Measurements from ENCODE around the gene FMO2.
"Not testable (repeated sequence)": the region's sequence is repeated elsewhere in the genome, so short reads cannot be mapped to it uniquely, and the experiment has no call there.

Gene FMO2

GRCh38 chr1:171219346-171220080 is 34.4 kb downstream of the FMO2 start:
- DNase-seq (ENCODE audit: low read depth in 3 of 3), result no peak

- DNase-seq (ENCODE audit: low read depth in 3 of 3), result no peak
These were observed 35.0 kb downstream of the FMO2 start for GRCh38 chr1:171220081-171220420.

- no peak for DNase-seq (ENCODE audit: low read depth in 3 of 3)
These were observed 35.5 kb downstream of the FMO2 start for GRCh38 chr1:171220581-171221054.

DNA sequence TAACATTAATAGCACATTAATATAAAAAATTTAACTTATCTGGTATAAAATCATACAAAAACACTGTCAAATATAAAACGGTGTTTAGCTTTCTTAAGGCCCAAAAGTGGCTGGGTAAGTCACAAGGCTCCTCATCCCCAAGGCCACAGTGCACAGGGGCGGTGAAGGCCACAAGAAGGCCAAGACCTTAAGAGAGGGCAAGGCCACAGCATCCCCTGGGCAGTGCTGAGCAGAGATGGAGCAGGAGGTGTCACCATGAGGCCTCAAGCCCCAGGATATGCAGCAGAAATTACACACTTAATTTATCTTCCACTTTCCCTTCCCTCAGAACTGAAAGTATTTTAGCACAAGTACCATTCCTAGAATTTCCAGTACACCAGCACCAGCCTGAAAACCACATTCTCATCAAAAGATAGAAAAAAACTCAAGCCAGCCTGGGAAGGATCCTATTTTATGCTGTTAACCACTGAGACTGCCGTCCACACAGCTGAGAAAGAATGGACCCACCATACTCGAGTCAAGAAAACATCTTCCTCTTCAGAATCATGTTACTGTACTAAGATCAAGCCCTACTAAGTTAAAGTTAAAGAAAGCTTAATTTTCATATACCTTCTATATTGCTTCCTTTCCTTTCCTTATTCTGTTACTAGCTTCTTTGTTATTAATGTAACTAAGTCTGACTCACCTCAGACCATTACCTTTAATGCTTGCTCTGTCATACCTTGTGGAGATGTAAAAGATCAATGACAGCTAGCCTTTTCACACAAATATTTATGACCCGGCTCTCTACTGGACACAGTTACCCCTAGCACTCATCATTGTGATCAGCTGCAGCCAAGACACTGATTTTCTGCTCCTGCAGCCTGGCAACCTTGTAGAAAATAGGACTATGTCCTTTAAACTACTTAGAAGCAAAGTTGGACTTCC is 36.8 kb downstream of the FMO2 start:
- no peak for DNase-seq (ENCODE audit: low read depth in 3 of 3)

DNA sequence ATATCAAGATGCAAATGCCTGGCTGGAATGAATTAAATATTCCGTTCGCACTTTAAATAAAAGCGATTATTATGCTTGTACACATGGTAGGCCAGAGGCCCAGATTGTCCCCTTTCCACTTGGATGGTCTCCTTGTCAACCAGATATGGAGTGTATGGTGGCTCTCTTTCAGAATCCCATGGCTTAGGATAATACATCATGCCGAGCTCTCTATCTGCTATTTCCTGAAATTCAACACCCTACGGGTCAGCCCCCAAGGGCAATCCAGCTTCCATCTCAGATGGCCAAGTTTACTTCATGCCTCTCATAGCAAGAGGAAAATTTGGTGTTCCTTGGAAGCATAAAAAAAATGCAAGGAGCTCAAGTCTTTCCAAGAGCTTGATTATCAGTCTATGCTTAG is 37.8 kb downstream of the FMO2 start:
- DNase-seq (ENCODE audit: low read depth in 3 of 3), result no peak

DNA sequence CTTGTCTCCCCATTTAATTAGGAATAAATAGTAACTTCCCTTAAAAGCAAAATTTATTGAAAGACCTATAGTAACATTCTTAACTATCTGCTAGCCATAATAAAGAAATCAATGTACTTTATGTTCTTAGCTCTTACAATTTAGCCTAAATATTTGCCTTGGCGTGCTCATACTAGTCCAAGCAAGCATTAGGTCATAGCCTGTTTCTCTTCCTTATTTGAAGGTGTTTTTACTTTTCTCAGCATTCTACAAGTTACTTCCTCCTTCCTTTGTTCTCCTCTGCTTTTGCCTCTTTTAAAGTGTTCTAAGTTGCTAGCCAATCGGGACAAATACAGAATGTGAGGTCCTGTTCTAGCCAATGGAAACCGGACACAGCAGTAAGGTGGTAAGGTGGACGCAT is 39.2 kb downstream of the FMO2 start:
- not testable (repeated sequence) for DNase-seq (ENCODE audit: low read depth in 3 of 3)

- DNase-seq (ENCODE audit: low read depth in 3 of 3), result no peak
These were observed 41.8 kb downstream of the FMO2 start for GRCh38 chr1:171226747-171227370.

- DNase-seq (ENCODE audit: low read depth in 3 of 3), result no peak
These were observed 46.2 kb downstream of the FMO2 start for GRCh38 chr1:171231326-171231725.

DNA sequence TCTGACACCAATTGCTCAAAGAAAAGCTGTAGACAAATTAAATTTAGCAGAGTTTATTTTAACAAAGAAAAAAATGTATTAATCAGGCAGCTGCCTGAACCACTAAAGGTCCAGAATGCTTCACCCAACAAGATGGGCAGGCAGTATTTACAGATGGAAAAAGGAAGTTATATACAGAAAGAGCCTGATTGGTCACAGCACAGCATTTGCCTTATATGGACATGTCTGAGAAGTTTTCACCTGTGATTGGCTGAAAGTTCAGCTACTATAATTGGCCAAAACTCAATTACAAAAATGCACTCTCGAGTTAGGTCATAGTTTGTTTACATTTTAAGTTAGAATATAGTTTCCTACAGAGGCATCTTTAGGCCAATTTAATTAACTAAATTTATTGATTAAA is 48.1 kb downstream of the FMO2 start:
- no peak for DNase-seq (ENCODE audit: low read depth in 3 of 3)

- DNase-seq (ENCODE audit: low read depth in 3 of 3), result not testable (repeated sequence)
These were observed 51.1 kb downstream of the FMO2 start for GRCh38 chr1:171236231-171236630.

- DNase-seq (ENCODE audit: low read depth in 3 of 3), result no peak
These were observed 58.8 kb downstream of the FMO2 start for GRCh38 chr1:171243878-171244277.

DNA sequence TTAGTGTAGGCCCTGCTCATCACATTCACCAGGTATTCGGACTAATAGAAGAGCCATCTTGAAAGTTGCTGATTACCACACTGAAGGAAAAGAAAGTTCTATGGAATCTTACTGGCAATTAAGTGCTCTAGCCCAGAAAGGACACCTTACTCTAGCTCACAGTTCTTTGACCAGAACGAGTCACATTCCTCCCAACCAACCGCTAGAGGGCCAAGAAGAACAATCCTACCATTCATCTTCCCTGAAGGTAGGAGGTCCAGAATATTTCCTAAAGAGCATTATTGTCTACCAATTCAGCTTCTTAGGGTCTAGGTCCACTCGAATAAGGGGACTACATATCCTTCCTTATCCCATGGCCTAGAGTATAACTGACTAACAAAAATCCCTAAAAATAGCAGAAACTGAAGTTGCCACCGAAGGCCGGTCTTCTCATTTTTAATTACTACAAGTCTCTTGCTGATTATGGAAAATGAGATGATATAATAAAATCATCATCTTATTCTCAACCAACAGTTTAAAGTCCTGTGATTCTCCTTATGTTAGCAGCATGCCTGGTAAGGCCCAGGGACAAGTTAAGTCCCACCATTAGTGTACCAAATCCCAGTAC is 60.5 kb downstream of the FMO2 start:
- DNase-seq (ENCODE audit: low read depth in 3 of 3), result no peak

DNA sequence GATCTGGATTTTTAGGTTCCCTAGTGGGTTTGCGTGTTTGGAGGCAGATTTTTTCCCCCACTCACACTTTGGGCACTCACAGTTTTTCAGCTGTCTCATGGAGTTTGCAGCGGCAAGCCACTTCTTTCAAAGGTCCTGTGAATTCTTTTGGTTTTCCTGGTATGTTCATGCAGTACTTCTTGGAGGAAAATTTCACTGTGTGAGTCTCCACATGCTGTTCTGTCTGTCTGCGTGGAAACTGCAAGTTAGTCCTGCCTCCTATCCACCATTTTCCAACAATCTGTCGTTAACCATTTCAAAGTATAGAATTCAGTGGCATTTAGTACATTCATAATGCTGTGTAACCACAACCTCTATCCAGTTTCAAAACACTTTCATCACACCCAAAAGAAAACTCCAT is 62.4 kb downstream of the FMO2 start:
- no peak for DNase-seq (ENCODE audit: low read depth in 3 of 3)

GRCh38 chr1:171248302-171248701 is 63.2 kb downstream of the FMO2 start, which contains the start of gene FMO1:
Gene FMO1, plus strand, starts transcription at chr1:171248494. Its CDS starts 9,594 bp downstream, at chr1:171258088.
- DNase-seq (ENCODE audit: low read depth in 3 of 3), result no peak

DNA sequence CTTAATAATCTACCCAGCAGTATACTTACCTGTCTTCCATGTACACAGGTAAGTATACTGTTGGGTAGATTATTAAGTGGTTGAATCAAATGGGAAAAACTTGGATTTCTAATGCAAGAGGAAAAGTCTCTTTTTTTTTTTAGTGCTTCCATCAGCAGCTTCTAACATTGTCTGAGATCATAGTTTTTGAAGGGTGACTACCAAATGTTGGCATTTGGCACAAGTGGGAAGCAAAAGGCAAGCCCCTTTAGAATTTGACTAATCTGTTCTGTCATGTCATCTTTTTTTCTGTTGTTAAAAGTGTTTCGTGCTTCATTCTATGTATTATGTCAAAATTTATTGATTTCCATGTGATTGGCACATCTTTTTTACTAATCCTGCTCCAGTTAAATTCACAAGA is 63.7 kb downstream of the FMO2 start:
- no peak for DNase-seq (ENCODE audit: low read depth in 3 of 3)

GRCh38 chr1:171250263-171250662 is 65.2 kb downstream of the FMO2 start:
- DNase-seq (ENCODE audit: low read depth in 3 of 3), result no peak

DNA sequence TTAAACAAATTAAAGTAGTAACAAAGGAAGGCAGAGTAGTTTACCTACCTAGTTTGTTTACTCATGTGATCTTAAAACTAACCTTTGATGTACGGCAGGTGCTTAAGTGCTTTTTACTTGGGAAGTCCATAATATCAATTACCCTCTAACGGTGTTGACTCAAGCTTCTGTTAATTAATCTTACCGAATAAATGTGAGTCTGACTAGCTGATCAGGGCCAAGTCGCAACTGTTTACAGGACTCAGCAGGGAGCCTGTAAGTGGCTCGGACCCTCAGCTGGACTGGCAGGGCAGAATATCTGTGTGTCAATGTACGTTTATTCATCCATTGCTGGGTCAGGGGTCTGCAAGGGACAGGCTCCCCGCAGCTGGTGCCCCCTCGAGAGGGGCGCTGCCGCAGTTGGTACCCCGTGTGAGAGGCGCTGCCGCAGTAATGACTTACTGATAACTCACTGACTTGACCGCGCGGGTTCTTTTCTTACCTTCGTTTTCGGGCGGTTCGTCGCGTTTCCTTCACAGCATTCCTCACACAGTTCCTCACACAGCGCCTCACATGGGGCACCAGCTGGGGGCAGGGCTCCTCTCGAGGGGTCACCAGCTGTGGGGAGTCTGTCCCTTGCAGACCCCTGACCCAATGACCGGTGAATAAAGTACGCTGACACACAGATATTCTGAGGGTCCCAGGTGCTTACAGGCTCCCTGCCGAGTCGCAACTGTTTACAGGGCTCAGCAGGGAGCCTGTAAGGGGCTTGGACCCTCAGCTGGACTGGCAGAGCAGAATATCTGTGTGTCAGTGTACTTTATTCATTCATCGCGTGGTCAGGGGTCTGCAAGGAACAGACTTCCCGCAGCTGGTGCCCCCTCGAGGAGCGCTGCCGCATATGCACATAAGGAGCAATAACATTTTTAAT is 66.2 kb downstream of the FMO2 start:
- peak in 1 of 3 experiments; percentile 16 for DNase-seq (ENCODE audit: low read depth in 3 of 3)

DNA sequence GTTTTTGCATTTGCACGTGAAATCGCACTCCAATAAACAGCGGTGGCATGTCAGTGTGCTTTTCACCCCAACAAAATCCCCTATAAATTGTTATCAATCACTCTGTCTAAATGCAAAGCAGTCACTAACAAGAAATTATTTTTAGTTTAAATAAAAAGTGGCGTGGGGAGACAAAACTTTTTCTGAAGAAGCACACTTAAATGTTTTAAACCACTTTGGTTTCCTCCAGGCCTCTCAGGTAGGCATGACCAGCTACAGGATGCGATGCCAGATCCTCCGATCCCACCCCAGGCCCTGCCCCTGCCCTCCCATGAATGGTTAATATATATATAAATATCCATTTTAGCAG is 66.8 kb downstream of the FMO2 start:
- DNase-seq (ENCODE audit: low read depth in 3 of 3), result no peak

DNA sequence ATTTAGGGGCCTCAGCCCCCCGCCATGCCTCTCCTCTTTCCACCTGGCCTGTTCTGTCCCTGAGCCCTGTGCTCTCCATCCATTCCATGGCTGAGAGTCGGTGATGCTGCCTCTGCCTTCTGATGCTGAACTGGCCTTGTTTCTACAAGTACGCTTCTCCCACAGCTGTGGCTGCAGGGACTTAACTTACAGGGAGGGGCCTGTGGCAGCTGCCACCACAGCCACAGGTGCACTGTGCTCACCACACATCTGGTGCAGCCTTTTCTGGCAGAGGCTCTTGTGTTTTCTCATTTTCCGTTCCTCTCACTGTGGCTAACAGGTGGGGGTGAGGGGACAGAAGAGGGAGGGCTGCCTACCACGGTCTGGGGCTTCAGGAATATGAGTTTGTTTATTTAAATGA is 67.4 kb downstream of the FMO2 start:
- no peak for DNase-seq (ENCODE audit: low read depth in 3 of 3)

DNA sequence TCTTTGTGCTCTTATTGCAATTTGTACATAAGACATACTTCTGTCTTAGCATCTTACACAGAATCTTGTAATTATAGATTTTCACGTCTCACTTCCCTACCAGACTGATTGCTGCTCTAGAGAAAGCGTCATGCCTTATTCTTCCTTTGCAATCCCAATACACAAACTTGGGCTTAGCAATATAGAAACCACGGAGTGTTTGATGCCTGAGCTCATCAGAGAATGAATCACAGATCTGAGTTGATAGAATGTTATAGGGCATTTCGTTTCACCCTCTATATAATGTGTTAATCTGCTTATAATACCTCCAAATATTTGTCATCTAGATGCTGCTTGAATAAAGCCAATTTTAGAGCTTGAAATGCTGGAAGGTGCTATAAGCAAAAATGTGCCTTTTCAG is 69.8 kb downstream of the FMO2 start:
- no peak for DNase-seq (ENCODE audit: low read depth in 3 of 3)
